HL-60 (cell line): ENCODE measurements around the gene C22orf39.

Source experiments
- DNase-seq, 2 experiments: peaks; one replicate each; pipeline ENCODE4 v3.0.0-alpha.2; 2010 to 2020; ENCODE audit warnings: low read depth in 1 of 2, low spot score in 1 of 2
- H3K27ac ChIP-seq: fragments of 250-450 bp; sonication (Bioruptor Pico); replicated peaks from 2 replicates; pipeline ENCODE4 v1.5.1; 2020; ENCODE audit warnings: mild to moderate bottlenecking, moderate library complexity
- H3K27me3 ChIP-seq: fragments of 250-450 bp; sonication (Bioruptor Pico); 2 replicates; pipeline ENCODE4 v1.5.1; 2021; ENCODE audit warnings: mild to moderate bottlenecking, moderate library complexity; ENCODE audit not compliant: insufficient read depth, poor library complexity, severe bottlenecking
- H3K4me3 ChIP-seq: replicated peaks from 2 replicates; pipeline ENCODE4 v1.5.1; 2011; ENCODE audit warnings: mild to moderate bottlenecking, control low read depth, low read length; ENCODE audit not compliant: insufficient read depth
- CTCF ChIP-seq: IDR thresholded peaks from one replicate; pipeline ENCODE4 v1.5.1; 2011; ENCODE audit warnings: low read length, control low read depth, inconsistent platforms; ENCODE audit not compliant: insufficient read depth
- GABPA ChIP-seq: IDR thresholded peaks from 2 replicates; pipeline ENCODE4 v1.6.1; 2012; ENCODE audit warnings: low read depth
- POLR2AphosphoS5 ChIP-seq: IDR thresholded peaks from 2 replicates; pipeline ENCODE4 v1.6.1; 2012; ENCODE audit warnings: low read depth
- SPI1 ChIP-seq: IDR thresholded peaks from 2 replicates; pipeline ENCODE4 v1.6.1; 2012; ENCODE audit warnings: low read depth, mild to moderate bottlenecking, borderline replicate concordance
- TF ChIP-seq, protein P1 (sequence below): IDR thresholded peaks from 2 replicates; pipeline ENCODE4 v1.6.1; 2012; ENCODE audit warnings: low read depth; ENCODE audit not compliant: insufficient replicate concordance

Gene C22orf39

GRCh38 chr22:19411690-19412045 is 35.8 kb downstream of the C22orf39 start:
- H3K27me3 ChIP-seq = no peaks in the 10 kb centered on the region
- DNase-seq = no peak
- H3K27ac ChIP-seq = no peak overlapping the region
- TF ChIP-seq POLR2AphosphoS5 (no peak), SPI1 (no peak), GABPA (no peak), CTCF (no peak)
- TF ChIP-seq, protein P1, sequence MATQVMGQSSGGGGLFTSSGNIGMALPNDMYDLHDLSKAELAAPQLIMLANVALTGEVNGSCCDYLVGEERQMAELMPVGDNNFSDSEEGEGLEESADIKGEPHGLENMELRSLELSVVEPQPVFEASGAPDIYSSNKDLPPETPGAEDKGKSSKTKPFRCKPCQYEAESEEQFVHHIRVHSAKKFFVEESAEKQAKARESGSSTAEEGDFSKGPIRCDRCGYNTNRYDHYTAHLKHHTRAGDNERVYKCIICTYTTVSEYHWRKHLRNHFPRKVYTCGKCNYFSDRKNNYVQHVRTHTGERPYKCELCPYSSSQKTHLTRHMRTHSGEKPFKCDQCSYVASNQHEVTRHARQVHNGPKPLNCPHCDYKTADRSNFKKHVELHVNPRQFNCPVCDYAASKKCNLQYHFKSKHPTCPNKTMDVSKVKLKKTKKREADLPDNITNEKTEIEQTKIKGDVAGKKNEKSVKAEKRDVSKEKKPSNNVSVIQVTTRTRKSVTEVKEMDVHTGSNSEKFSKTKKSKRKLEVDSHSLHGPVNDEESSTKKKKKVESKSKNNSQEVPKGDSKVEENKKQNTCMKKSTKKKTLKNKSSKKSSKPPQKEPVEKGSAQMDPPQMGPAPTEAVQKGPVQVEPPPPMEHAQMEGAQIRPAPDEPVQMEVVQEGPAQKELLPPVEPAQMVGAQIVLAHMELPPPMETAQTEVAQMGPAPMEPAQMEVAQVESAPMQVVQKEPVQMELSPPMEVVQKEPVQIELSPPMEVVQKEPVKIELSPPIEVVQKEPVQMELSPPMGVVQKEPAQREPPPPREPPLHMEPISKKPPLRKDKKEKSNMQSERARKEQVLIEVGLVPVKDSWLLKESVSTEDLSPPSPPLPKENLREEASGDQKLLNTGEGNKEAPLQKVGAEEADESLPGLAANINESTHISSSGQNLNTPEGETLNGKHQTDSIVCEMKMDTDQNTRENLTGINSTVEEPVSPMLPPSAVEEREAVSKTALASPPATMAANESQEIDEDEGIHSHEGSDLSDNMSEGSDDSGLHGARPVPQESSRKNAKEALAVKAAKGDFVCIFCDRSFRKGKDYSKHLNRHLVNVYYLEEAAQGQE = no peak
- H3K4me3 ChIP-seq = no peak overlapping the region

DNA sequence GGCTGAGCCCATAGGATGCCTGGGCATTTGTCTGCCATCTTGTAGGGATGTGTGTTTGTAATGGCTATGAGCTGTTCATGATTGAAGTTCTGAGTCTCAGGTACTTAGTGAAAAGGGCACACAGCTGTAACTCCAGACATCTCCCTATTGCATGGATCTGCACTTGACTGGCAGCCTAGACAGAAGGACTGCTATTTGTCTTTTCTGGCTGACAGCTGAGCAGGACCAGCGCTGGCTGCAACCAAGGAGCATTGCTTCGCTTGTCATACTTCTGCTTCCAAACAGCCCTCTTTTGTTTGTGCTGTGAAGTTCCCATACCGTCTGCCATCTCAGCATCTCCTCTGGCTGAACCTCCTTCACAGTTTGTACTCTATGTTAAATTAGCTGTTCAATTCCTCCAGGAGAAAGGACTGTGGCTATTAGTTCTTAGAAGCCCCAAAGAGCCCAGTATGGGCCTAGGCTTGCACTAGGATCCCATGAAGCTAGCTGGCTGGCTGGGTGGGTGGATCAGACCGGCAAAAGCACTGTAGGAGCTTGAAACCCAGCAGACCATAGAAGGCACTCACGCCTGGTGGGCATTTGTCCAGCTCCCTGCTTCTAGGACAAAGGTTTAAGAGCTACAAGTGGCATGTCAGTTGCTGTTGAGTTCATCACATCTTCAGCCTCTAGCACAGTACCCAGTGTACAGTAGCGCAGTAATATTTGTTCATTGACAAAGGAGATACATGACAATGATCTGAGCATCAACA is 36.4 kb downstream of the C22orf39 start:
- Histone ChIP-seq H3K27ac (no peak overlapping the region), H3K4me3 (no peak overlapping the region), H3K27me3 (no peaks in the 10 kb centered on the region)
- TF ChIP-seq POLR2AphosphoS5 (no peak), SPI1 (no peak), CTCF (no peak), GABPA (no peak)
- TF ChIP-seq, protein P1 = no peak
- no peak for DNase-seq

GRCh38 chr22:19407649-19408606 is 39.6 kb downstream of the C22orf39 start:
- Histone ChIP-seq H3K27ac (no peak overlapping the region), H3K4me3 (no peak overlapping the region), H3K27me3 (no peaks in the 10 kb centered on the region)
- TF ChIP-seq SPI1 (no peak), GABPA (no peak), CTCF (no peak), POLR2AphosphoS5 (no peak)
- TF ChIP-seq, protein P1 = no peak
- no peak for DNase-seq
